Measurements from ENCODE around the gene PRR5L.

Gene PRR5L

DNA sequence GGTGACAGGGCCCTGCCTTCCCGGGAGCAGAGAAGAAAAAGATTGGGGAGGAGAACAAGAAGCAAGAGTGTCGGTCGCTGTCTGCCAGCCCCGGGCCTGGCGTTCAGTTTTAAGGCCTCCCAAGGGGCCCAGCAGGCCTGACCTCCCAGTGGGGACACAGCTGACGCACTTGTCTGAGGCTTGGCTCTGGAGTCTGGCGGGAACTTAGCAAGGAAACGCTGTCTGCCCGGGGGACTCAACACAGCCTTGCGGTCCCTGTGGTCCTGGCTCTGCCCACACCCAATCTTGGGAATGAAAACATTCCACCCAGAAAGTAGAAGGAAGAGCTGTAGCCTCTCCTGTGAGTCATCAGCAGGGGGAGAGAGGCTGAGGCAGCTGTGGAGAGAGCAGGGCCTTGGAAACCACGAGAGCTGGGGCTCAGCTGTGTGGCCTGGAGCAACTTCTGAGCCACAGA, 159.6 kb downstream of the PRR5L start:
- no peaks in the 10 kb centered on the region for H3K79me1 ChIP-seq (ENCODE audit: low read depth, low read length)
- H2AK5ac ChIP-seq (ENCODE audit: low read depth, low read length) = peak overlapping the region; percentile 73
- H4K91ac ChIP-seq (ENCODE audit: low read depth, low read length, poor library complexity) = peak overlapping the region; percentile 92
- no peak overlapping the region for H4K8ac ChIP-seq (ENCODE audit: low read depth, low read length)
- H2BK12ac ChIP-seq (ENCODE audit: low read length) = peak overlapping the region; percentile 96
- WGBS, 2 donors (ENCODE audit: extremely low coverage in 2 of 2, insufficient read length in 2 of 2, insufficient replicate concordance in 1 of 2) = no CpG with 5 or more reads among the region's 11 CpGs
- H3K4me1 ChIP-seq (ENCODE audit: control insufficient read depth in 2 of 2, insufficient read depth in 1 of 2, low read depth in 1 of 2, low read length in 2 of 2) = peaks cover 32 to 38% of the 10 kb centered on the region in 2 donors
- H3K4ac ChIP-seq (ENCODE audit: low read length) = peak overlapping the region; percentile 53
- H2BK5ac ChIP-seq (ENCODE audit: low read length) = peak overlapping the region; percentile 56
- H3K27ac ChIP-seq (replicated peaks; ENCODE audit: low read length) = peak overlapping the region; percentile 94
- H2AFZ ChIP-seq (ENCODE audit: low read length) = peak overlapping the region; percentile 66
- H3K4me2 ChIP-seq (ENCODE audit: insufficient read depth, low read length, poor library complexity, severe bottlenecking) = peak overlapping the region; percentile 43
- no peak overlapping the region for H3K4me3 ChIP-seq (ENCODE audit: low read length in 2 of 2)
- DNase-seq (ENCODE audit: low spot score) = peak; percentile 29
- peak overlapping the region; percentile 8 for H2BK15ac ChIP-seq (ENCODE audit: low read length)
- H3K23ac ChIP-seq (ENCODE audit: low read depth, low read length, poor library complexity) = peak overlapping the region; percentile 12
- H3K9me3 ChIP-seq (replicated peaks in 1 of 2; ENCODE audit: control insufficient read depth in 2 of 2, insufficient read depth in 1 of 2, low read depth in 1 of 2, low read length in 2 of 2) = no peaks in the 10 kb centered on the region
- no peaks in the 10 kb centered on the region for H3K27me3 ChIP-seq (ENCODE audit: control insufficient read depth in 3 of 3, insufficient read depth in 3 of 3, low read depth in 1 of 3, low read length in 3 of 3)
- H3K36me3 ChIP-seq (replicated peaks in 1 of 2; ENCODE audit: control insufficient read depth in 2 of 2, insufficient read depth in 2 of 2, low read length in 2 of 2) = peaks cover 11 to 77% of the 10 kb centered on the region in 2 donors
- no peak overlapping the region for H3K14ac ChIP-seq (ENCODE audit: low read length)
- peak overlapping the region; percentile 19 for H2BK120ac ChIP-seq (ENCODE audit: low read depth, low read length)
- H3K9ac ChIP-seq (ENCODE audit: low read depth, low read length, poor library complexity) = no peak overlapping the region
- H3K18ac ChIP-seq (ENCODE audit: low read length) = peak overlapping the region; percentile 95

- Histone ChIP-seq H2BK15ac (ENCODE audit: low read length) (peak overlapping the region; percentile 8), H3K4me3 (ENCODE audit: low read length in 2 of 2) (no peak overlapping the region)
- no peak for DNase-seq (ENCODE audit: low spot score)
Observed at GRCh38 chr11:36456156-36456555, 160.1 kb downstream of the PRR5L start.

GRCh38 chr11:36458129-36458915, 162.2 kb downstream of the PRR5L start:
- WGBS, 2 donors (ENCODE audit: extremely low coverage in 2 of 2, insufficient read length in 2 of 2, insufficient replicate concordance in 1 of 2) = no CpG with 5 or more reads among the region's 8 CpGs
- no peak for DNase-seq (ENCODE audit: low spot score)
- peak overlapping the region; percentile 12 for H2BK15ac ChIP-seq (ENCODE audit: low read length)
- no peaks in the 10 kb centered on the region for H3K79me1 ChIP-seq (ENCODE audit: low read depth, low read length)
- H3K14ac ChIP-seq (ENCODE audit: low read length) = no peak overlapping the region
- H2AFZ ChIP-seq (ENCODE audit: low read length) = no peak overlapping the region
- no peak overlapping the region for H3K4ac ChIP-seq (ENCODE audit: low read length)
- H3K36me3 ChIP-seq (replicated peaks in 1 of 2; ENCODE audit: control insufficient read depth in 2 of 2, insufficient read depth in 2 of 2, low read length in 2 of 2) = peaks cover 7 to 74% of the 10 kb centered on the region in 2 donors
- no peak overlapping the region for H2BK5ac ChIP-seq (ENCODE audit: low read length)
- H2AK5ac ChIP-seq (ENCODE audit: low read depth, low read length) = peak overlapping the region; percentile 43
- H3K4me3 ChIP-seq (ENCODE audit: low read length in 2 of 2) = no peak overlapping the region
- no peaks in the 10 kb centered on the region for H3K9me3 ChIP-seq (replicated peaks in 1 of 2; ENCODE audit: control insufficient read depth in 2 of 2, insufficient read depth in 1 of 2, low read depth in 1 of 2, low read length in 2 of 2)
- H4K8ac ChIP-seq (ENCODE audit: low read depth, low read length) = peak overlapping the region; percentile 29
- H3K18ac ChIP-seq (ENCODE audit: low read length) = peak overlapping the region; percentile 24
- H2BK12ac ChIP-seq (ENCODE audit: low read length) = no peak overlapping the region
- H2BK120ac ChIP-seq (ENCODE audit: low read depth, low read length) = no peak overlapping the region
- H3K27ac ChIP-seq (replicated peaks; ENCODE audit: low read length) = no peak overlapping the region
- no peaks in the 10 kb centered on the region for H3K27me3 ChIP-seq (ENCODE audit: control insufficient read depth in 3 of 3, insufficient read depth in 3 of 3, low read depth in 1 of 3, low read length in 3 of 3)
- H4K91ac ChIP-seq (ENCODE audit: low read depth, low read length, poor library complexity) = no peak overlapping the region
- no peak overlapping the region for H3K4me2 ChIP-seq (ENCODE audit: insufficient read depth, low read length, poor library complexity, severe bottlenecking)
- no peak overlapping the region for H3K23ac ChIP-seq (ENCODE audit: low read depth, low read length, poor library complexity)
- H3K4me1 ChIP-seq (ENCODE audit: control insufficient read depth in 2 of 2, insufficient read depth in 1 of 2, low read depth in 1 of 2, low read length in 2 of 2) = peaks cover 29 to 34% of the 10 kb centered on the region in 2 donors
- H3K9ac ChIP-seq (ENCODE audit: low read depth, low read length, poor library complexity) = no peak overlapping the region

More at GRCh38 chr11:36456156-36456555, 160.1 kb downstream of the PRR5L start:
- no CpG with 5 or more reads among the region's 6 CpGs for WGBS, 2 donors (ENCODE audit: extremely low coverage in 2 of 2, insufficient read length in 2 of 2, insufficient replicate concordance in 1 of 2)
- peak overlapping the region; percentile 19 for H2BK120ac ChIP-seq (ENCODE audit: low read depth, low read length)
- H2BK5ac ChIP-seq (ENCODE audit: low read length) = peak overlapping the region; percentile 56
- no peak overlapping the region for H3K23ac ChIP-seq (ENCODE audit: low read depth, low read length, poor library complexity)
- H3K4me2 ChIP-seq (ENCODE audit: insufficient read depth, low read length, poor library complexity, severe bottlenecking) = no peak overlapping the region
- H3K4me1 ChIP-seq (ENCODE audit: control insufficient read depth in 2 of 2, insufficient read depth in 1 of 2, low read depth in 1 of 2, low read length in 2 of 2) = peaks cover 32 to 38% of the 10 kb centered on the region in 2 donors
- no peak overlapping the region for H3K4ac ChIP-seq (ENCODE audit: low read length)
- peak overlapping the region; percentile 94 for H3K27ac ChIP-seq (replicated peaks; ENCODE audit: low read length)
- no peak overlapping the region for H4K8ac ChIP-seq (ENCODE audit: low read depth, low read length)
- H2AK5ac ChIP-seq (ENCODE audit: low read depth, low read length) = peak overlapping the region; percentile 73
- H3K18ac ChIP-seq (ENCODE audit: low read length) = peak overlapping the region; percentile 95
- no peaks in the 10 kb centered on the region for H3K9me3 ChIP-seq (replicated peaks in 1 of 2; ENCODE audit: control insufficient read depth in 2 of 2, insufficient read depth in 1 of 2, low read depth in 1 of 2, low read length in 2 of 2)
- no peaks in the 10 kb centered on the region for H3K79me1 ChIP-seq (ENCODE audit: low read depth, low read length)
- H3K14ac ChIP-seq (ENCODE audit: low read length) = no peak overlapping the region
- H2BK12ac ChIP-seq (ENCODE audit: low read length) = peak overlapping the region; percentile 96
- peak overlapping the region; percentile 92 for H4K91ac ChIP-seq (ENCODE audit: low read depth, low read length, poor library complexity)
- H3K36me3 ChIP-seq (replicated peaks in 1 of 2; ENCODE audit: control insufficient read depth in 2 of 2, insufficient read depth in 2 of 2, low read length in 2 of 2) = peaks cover 6 to 77% of the 10 kb centered on the region in 2 donors
- H2AFZ ChIP-seq (ENCODE audit: low read length) = no peak overlapping the region
- H3K9ac ChIP-seq (ENCODE audit: low read depth, low read length, poor library complexity) = no peak overlapping the region
- no peaks in the 10 kb centered on the region for H3K27me3 ChIP-seq (ENCODE audit: control insufficient read depth in 3 of 3, insufficient read depth in 3 of 3, low read depth in 1 of 3, low read length in 3 of 3)

GRCh38 chr11:36459046-36459445, 163.0 kb downstream of the PRR5L start:
- no peak overlapping the region for H2BK120ac ChIP-seq (ENCODE audit: low read depth, low read length)
- no peak overlapping the region for H4K91ac ChIP-seq (ENCODE audit: low read depth, low read length, poor library complexity)
- no peak overlapping the region for H3K4ac ChIP-seq (ENCODE audit: low read length)
- H2AK5ac ChIP-seq (ENCODE audit: low read depth, low read length) = no peak overlapping the region
- H2BK15ac ChIP-seq (ENCODE audit: low read length) = no peak overlapping the region
- H3K23ac ChIP-seq (ENCODE audit: low read depth, low read length, poor library complexity) = no peak overlapping the region
- peaks cover 22 to 28% of the 10 kb centered on the region in 2 donors for H3K4me1 ChIP-seq (ENCODE audit: control insufficient read depth in 2 of 2, insufficient read depth in 1 of 2, low read depth in 1 of 2, low read length in 2 of 2)
- H3K27me3 ChIP-seq (ENCODE audit: control insufficient read depth in 3 of 3, insufficient read depth in 3 of 3, low read depth in 1 of 3, low read length in 3 of 3) = no peaks in the 10 kb centered on the region
- no peak overlapping the region for H3K4me3 ChIP-seq (ENCODE audit: low read length in 2 of 2)
- H4K8ac ChIP-seq (ENCODE audit: low read depth, low read length) = no peak overlapping the region
- no peaks in the 10 kb centered on the region for H3K79me1 ChIP-seq (ENCODE audit: low read depth, low read length)
- no peaks in the 10 kb centered on the region for H3K9me3 ChIP-seq (replicated peaks in 1 of 2; ENCODE audit: control insufficient read depth in 2 of 2, insufficient read depth in 1 of 2, low read depth in 1 of 2, low read length in 2 of 2)
- WGBS, 2 donors (ENCODE audit: extremely low coverage in 2 of 2, insufficient read length in 2 of 2, insufficient replicate concordance in 1 of 2) = no CpG with 5 or more reads among the region's 7 CpGs
- H2BK12ac ChIP-seq (ENCODE audit: low read length) = no peak overlapping the region
- no peak overlapping the region for H3K27ac ChIP-seq (replicated peaks; ENCODE audit: low read length)
- H3K18ac ChIP-seq (ENCODE audit: low read length) = peak overlapping the region; percentile 3
- H3K9ac ChIP-seq (ENCODE audit: low read depth, low read length, poor library complexity) = no peak overlapping the region
- no peak for DNase-seq (ENCODE audit: low spot score)
- H3K36me3 ChIP-seq (replicated peaks in 1 of 2; ENCODE audit: control insufficient read depth in 2 of 2, insufficient read depth in 2 of 2, low read length in 2 of 2) = peaks cover 7 to 74% of the 10 kb centered on the region in 2 donors
- H2BK5ac ChIP-seq (ENCODE audit: low read length) = no peak overlapping the region
- no peak overlapping the region for H2AFZ ChIP-seq (ENCODE audit: low read length)
- no peak overlapping the region for H3K4me2 ChIP-seq (ENCODE audit: insufficient read depth, low read length, poor library complexity, severe bottlenecking)
- H3K14ac ChIP-seq (ENCODE audit: low read length) = no peak overlapping the region
